Renal cortical epithelial cell (primary cell): ENCODE results near the gene NEO1. TPM values are rescaled to one million over a fixed set of nuclear protein-coding genes. Genes with fewer than 3 reads are reported as not detected.
A peak's percentile ranks its signal among the peaks of the same experiment; 100 is the strongest.

Source experiments
- DNase-seq: peaks from one replicate; pipeline ENCODE4 v3.0.0-alpha.2; 2011; ENCODE audit warnings: low read depth
- total RNA-seq: library from RNA; depleted of rRNA; stranded (reverse); fragments of >200 nt; gene quantifications from 2 replicates; pipeline ENCODE4 v1.2.3, GENCODE V29; 2014

The NEO1 gene
- total RNA-seq, 1 donor from 2014 or later, result 86.8 TPM

DNA sequence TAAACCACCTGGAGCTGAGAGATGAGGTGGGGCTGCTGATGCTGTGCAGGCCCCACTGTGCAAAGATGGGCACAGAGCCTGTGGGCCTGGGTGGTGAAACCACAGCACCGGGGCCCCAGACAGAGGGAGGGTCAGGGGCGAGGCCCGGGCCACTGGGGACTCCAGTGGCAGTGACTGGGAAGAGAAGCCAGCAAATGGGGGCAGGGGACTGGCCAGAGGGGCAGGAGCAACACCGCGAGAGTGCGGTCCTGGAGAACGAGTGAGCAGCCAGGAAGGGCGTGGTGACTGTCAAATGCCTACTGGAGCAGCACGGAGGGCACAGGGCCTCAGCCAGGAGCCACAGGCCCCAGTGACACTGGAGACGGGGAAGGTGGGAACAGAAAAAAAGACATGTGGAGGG is 276.7 kb downstream of the NEO1 start:
- no peak for DNase-seq

DNA sequence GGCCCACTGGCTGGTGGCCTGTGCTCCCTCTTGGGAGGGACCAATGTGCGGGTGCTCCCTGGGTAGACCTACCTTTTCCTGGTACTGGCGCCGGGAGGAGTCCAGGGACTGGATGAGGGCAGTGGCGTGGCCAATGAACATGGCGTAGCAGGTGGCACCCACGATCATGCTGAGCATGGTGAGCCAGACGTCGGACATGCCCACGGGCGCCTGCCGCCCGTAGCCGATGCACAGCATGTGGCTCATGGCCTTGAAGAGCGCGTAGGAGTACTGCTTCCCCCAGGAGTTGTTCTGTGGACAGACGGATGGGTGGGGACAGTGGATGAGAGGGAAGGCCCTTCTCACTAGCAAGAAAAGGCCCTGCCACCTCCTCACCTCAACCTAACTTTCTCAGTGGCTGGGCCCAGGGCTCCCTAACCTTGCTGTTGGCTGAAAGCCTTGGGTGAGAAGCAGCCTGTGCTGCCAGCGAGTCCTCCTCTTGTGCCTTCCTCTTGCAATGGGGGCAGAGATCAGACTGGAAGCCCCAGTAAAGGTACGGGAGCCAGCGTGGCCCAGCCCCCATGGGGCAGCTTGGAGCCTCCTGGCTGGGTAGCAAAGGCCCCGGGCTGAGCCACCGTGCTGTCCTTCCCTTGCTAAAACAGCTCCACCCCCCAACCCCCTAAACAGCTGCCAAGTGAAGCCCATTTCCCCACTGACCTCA is 277.4 kb downstream of the NEO1 start:
- DNase-seq, result no peak

DNA sequence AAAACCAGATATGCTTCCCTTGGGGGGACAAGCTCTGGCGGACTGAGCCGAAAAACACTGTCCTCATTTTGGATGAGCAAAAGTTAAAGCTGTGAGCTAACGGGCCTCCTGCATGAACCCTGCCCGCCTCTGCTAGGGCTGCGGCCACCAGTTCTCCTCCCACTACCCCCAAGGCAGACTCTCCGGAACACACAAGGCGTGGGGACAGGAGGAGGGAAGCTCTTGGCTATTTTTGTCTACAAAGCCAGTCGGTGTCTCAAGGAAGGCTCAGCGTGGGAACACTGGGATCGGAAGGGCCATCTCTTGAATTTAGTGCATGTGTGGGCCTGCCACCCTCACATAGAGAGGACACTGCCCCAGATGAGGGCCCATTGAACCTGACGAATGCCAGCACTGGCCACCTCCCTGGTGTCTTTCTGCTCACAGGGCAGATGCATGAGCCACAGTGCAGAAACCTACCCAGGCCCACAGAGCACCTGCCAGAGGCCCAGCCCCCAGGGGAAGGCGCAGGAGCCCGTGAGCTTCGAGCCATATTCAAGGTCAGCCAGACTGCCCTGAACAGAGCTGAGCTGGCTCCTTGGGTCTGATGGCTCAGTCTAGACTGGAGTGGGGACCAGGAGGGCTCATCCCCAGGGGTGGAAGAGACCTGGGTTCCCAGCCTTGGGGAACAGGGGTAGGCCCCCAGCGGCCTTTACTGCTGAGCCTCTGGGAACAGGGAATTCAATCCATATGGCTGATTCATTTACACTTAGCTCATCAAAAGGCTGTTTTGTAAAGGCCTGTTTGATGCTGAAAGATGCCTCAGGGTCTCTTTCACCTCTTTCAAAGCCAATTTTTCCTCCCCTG is 278.2 kb downstream of the NEO1 start:
- DNase-seq, result no peak

GRCh38 chr15:73331501-73331900 is 279.2 kb downstream of the NEO1 start:
- DNase-seq, result no peak

DNA sequence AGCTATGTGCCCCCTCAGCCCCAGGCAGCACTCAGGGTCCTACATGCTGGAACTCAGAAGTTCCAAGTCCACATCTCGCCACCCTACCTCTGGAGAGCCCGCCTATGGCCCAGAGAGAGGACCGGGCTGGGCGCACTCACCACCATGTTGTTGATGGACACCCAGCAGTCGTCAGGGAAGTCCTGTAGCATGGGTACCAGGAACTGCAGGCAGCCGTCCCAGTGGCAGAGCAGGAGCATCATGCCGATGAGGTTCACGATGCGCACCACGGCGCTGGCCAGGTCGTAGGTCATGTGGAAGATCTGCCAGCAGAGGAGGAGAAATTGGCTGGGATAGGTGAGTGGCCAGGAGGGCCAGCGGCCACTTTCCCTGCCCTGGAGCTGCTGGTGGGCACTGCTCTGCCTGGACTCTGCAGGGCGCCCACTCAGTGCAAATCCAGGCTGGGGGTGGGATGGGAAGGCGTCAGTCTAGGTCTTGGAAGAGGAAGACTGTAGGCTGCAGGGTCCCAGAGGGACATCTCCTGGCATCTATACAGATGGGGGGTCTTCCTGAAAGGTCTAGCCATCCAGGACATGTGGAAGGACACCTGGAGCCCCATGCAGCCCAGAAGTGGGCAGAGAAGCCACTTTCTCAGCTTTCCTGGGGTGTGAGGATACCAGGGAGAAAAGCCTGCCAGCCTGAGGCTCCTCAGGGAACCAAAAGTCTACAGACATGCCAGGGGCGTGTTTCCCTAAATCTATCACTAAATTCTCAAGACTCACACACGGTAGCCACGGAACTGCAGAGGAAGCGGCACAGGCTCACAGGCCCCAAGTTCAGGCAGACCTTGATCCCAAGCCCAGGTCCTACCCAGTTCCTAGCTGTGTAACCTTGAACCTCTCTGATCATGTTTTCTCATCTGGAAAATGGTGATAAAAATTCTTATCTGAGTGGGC is 280.0 kb downstream of the NEO1 start:
- DNase-seq, result no peak

DNA sequence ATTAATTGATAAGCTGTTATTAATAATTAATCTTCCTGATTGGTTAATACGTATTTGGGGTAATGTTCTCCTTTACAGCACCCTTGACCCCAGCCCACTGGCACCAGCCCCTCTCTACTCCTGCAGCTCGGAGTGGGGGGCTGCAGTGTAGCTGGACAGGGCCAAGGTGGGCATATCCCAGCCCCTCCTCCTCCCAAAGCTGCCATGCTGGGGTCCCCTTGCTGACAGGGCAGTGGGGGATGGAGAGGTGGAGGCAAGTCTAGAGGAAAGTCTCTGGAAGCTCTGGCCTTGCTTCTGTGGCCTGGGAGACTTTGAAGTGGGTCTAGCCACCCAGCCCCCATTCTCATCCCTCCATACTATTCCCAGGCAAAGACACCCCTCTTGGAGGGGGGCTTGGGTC is 280.7 kb downstream of the NEO1 start:
- DNase-seq, result no peak

DNA sequence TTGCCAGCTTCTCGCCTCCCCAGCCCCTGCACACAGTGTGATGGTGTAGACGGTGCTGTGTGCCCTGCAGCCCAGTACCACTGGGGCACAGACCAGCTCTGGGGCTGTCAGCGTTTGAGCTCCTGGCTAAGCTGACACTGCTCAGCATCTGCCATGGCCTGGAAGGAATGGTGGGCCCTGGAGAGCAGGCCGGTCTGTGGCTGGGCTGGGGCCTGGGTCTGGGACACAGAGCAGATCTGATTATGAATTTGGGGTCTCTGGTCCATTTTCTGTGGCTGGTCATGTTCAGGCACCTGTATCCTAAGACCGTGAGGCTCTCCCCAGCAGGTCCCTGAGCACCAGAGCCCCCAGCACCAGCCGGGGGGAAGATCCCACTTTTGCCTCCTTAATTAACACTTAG is 281.8 kb downstream of the NEO1 start:
- no peak for DNase-seq

DNA sequence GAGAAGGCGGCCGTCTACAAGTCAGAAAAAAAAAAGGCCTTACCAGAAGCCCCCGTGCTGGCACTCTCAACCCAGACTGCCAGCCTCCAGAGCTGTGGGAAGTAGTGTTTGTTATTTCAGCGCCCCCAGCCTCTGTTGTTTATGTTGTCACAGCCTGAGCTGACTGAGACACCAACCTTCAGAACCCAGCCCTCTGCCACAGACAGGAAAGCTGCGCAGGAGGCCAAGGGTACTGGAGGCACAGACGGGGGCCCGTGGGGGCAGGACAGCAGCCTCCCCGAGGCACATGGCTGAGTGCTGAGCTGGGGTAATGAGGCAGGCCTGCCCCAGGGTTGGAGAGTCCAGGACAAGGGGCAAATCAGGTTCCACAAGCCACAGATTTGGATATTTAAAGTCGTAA is 282.8 kb downstream of the NEO1 start:
- DNase-seq, result no peak

DNA sequence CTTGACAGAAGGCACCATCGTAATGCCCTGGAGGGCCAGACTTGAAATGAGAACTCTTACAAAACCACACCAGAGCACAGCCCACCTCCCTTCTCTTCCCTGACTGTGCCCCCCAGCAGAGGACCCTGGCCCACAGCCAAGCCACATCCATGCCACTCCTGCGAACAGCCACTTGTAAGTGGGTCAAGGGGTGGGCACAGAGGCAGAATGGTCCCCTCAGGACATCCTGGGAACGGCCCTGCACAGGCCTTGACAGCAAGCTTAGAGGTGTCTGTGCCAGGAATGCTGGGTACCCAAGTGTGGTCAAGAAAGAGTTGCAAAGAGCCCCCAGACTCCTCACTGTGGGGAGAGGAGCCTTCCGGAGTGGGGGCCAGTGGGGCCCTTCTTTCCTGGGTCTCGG is 283.2 kb downstream of the NEO1 start:
- no peak for DNase-seq

DNA sequence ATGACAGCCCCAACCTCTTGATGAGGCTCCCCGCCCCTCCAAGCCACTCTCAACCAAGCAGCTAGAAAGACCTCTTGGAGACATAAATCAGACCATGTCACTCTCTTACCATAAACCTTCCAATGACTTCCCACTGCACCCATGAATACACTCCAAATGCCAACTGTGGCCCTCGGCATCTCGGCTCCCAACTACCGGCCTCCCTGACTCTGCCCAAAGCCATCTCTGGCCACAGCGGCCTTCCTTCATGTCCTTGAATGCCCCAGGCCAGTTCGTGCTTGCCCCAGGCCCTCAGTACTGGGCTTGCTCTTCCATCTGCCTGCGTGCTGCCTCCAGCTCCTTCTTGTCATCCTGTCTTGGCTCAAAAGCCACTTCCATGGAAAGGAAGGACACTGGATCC is 284.5 kb downstream of the NEO1 start:
- no peak for DNase-seq

- no peak for DNase-seq
These were observed 284.9 kb downstream of the NEO1 start for GRCh38 chr15:73337187-73337586.

DNA sequence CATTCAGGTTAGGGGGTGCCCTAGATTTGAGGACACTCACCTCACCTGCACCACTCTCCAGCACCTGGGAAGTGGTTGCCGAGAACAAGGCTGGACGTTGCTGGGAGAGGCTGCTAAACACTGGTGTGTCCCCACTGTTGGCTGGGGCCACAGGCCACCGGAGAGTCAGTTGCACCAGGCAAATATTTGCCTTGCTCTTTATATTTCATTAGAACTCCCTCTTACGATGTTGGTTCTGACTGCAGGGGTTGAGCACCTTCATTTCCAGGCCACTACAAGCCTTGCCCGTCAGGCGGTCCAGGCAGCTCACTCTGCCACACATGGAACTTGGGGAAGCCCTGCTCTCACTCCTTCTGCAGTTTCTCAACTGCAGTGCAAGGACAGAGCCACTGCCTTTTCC is 285.8 kb downstream of the NEO1 start:
- no peak for DNase-seq

GRCh38 chr15:73338606-73339374 is 286.5 kb downstream of the NEO1 start:
- DNase-seq, result no peak

GRCh38 chr15:73340502-73341192 is 288.4 kb downstream of the NEO1 start:
- DNase-seq, result no peak

- no peak for DNase-seq
These were observed 289.8 kb downstream of the NEO1 start for GRCh38 chr15:73341886-73342600.

DNA sequence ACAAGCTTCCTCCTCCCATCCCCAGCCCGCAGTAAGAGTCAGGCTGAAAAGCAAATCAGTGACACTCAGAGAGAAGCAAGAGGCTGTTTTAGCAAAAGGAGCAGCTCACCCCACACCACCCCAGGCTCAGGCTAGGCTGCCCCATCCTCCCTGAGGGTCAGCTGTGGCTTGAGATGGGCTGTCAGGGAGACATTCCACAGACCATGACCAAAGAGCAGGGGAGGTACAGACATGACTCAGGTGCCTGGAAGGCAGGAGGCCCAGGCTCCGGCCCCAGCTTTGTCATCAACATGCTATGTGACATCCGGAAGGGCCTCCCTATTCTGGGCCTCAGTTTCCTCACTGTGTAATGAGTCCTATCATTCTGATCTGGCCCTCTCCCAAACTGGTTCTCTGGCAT is 291.8 kb downstream of the NEO1 start:
- no peak for DNase-seq

- DNase-seq, result no peak
These were observed 293.4 kb downstream of the NEO1 start for GRCh38 chr15:73345658-73346057.

GRCh38 chr15:73346735-73347312 is 294.6 kb downstream of the NEO1 start:
- DNase-seq, result peak; percentile 31

DNA sequence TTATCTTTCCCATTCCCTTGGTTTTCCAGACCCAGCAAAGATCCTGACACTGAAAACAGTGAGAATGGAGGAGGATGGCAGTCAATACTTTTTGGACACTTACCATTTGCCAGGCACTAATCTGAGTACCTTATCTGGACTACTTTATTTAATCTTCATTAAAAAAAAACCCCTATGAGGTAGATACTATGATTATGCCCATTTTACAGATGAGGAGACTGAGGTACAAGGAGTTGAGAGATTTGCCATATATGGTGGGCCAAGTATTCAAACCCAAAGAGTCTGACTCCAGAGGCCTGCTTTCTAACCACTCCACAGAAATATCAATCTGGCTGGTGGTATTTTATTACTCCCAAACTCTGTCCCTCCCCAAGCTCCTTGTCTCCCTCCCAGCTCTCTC is 296.9 kb downstream of the NEO1 start:
- DNase-seq, result no peak

- DNase-seq, result no peak
These were observed 299.8 kb downstream of the NEO1 start for GRCh38 chr15:73352082-73352481.
